Naive thymus-derived CD4-positive, alpha-beta T cell (primary cell): ENCODE data around the gene ALG12. TPM values are rescaled to one million over a fixed set of nuclear protein-coding genes. Genes with fewer than 3 reads are reported as not detected.

Experiments used
- ATAC-seq: fragments of 150-1000 bp; cut with Tn5 transposase; 2 replicates; pipeline ENCODE4 v1.10.0; 2021; ENCODE audit warnings: mild to moderate bottlenecking, moderate library complexity
- CTCF ChIA-PET: fragments of 350-600 bp; sonication (Branson Sonifier 250); formaldehyde crosslinking; loops from one replicate; lab custom pipeline; 2021; ENCODE audit warnings: antibody characterized with exemption; lab: Charles Lee
- POLR2A ChIA-PET: fragments of 350-600 bp; sonication (Branson Sonifier 250); formaldehyde crosslinking; loops from one replicate; lab custom pipeline; 2021; ENCODE audit warnings: antibody characterized with exemption, inconsistent platforms; lab: Charles Lee
- DNase-seq, 9 donors: peaks; one replicate each; pipeline versions ENCODE4 v3.0.0 to v3.0.0-alpha.2; 2020 to 2022; ENCODE audit warnings: mixed read lengths in 1 of 9
- H3K27ac ChIP-seq: one replicate; pipeline ENCODE4 v1.7.0; 2013; ENCODE audit warnings: mild to moderate bottlenecking, low read depth, low read length, moderate library complexity
- H3K27me3 ChIP-seq, 2 donors: one replicate each; pipeline ENCODE4 v1.7.0; 2013; ENCODE audit warnings: low read length in 2 of 2, mild to moderate bottlenecking in 2 of 2, moderate library complexity in 2 of 2; ENCODE audit not compliant: control insufficient read depth in 2 of 2, insufficient read depth in 2 of 2
- H3K36me3 ChIP-seq, 3 experiments: 1 replicate in 2 of 3; 2 replicates in 1 of 3; pipeline ENCODE4 v1.7.0; 2013; ENCODE audit warnings: low read length in 3 of 3, mild to moderate bottlenecking in 3 of 3, moderate library complexity in 1 of 3; ENCODE audit not compliant: insufficient read depth in 3 of 3, control insufficient read depth in 2 of 3
- H3K4me1 ChIP-seq, 2 donors: one replicate each; pipeline ENCODE4 v1.7.0; 2013; ENCODE audit warnings: low read length in 2 of 2, mild to moderate bottlenecking in 2 of 2, moderate library complexity in 1 of 2; ENCODE audit not compliant: control insufficient read depth in 2 of 2, insufficient read depth in 2 of 2
- H3K4me3 ChIP-seq: 2 replicates; pipeline ENCODE4 v1.7.0; 2013; ENCODE audit warnings: mild to moderate bottlenecking, low read length
- H3K9me3 ChIP-seq, 3 experiments: 1 replicate in 2 of 3; 2 replicates in 1 of 3; pipeline ENCODE4 v1.7.0; 2013; ENCODE audit warnings: low read length in 3 of 3; ENCODE audit not compliant: control insufficient read depth in 2 of 3
- H3K27ac Mint-ChIP-seq, 9 donors: one replicate each; pipeline ENCODE4 v1.8.0; 2020 to 2022; ENCODE audit warnings: mixed read lengths in 9 of 9, mild to moderate bottlenecking in 8 of 9, moderate library complexity in 5 of 9, inconsistent platforms in 2 of 9
- H3K27me3 Mint-ChIP-seq, 5 donors: one replicate each; pipeline ENCODE4 v1.8.0; 2021 to 2022; ENCODE audit warnings: mixed read lengths in 5 of 5, mild to moderate bottlenecking in 1 of 5
- H3K36me3 Mint-ChIP-seq, 5 donors: one replicate each; pipeline ENCODE4 v1.8.0; 2020 to 2022; ENCODE audit warnings: mixed read lengths in 5 of 5, mild to moderate bottlenecking in 3 of 5, inconsistent platforms in 1 of 5
- H3K4me1 Mint-ChIP-seq, 7 donors: one replicate each; pipeline ENCODE4 v1.8.0; 2020 to 2022; ENCODE audit warnings: mixed read lengths in 7 of 7, mild to moderate bottlenecking in 3 of 7, inconsistent platforms in 1 of 7
- H3K4me3 Mint-ChIP-seq, 10 donors: one replicate each; pipeline ENCODE4 v1.8.0; 2020 to 2022; ENCODE audit warnings: mild to moderate bottlenecking in 10 of 10, mixed read lengths in 10 of 10, moderate library complexity in 6 of 10, inconsistent platforms in 2 of 10
- H3K9me3 Mint-ChIP-seq, 11 donors: one replicate each; pipeline ENCODE4 v1.8.0; 2020 to 2022; ENCODE audit warnings: mixed read lengths in 11 of 11, mild to moderate bottlenecking in 4 of 11, inconsistent platforms in 1 of 11, moderate library complexity in 1 of 11
- intact Hi-C, 2 donors: fragments of 100-400 bp; cut with micrococcal nuclease; formaldehyde crosslinking; loops; one replicate each; pipeline ENCODE4 v1.15.1; 2023
- polyA plus RNA-seq, 2 donors: library from polyadenylated mRNA; unstranded; fragments of 300-500 nt; fragmentation: Illumina TruSeq; gene quantifications; one replicate each; pipeline ENCODE4 v1.2.3, GENCODE V29; 2021
- total RNA-seq, 6 experiments: library from RNA in 5 of 6; stranded (reverse) in 5 of 6; gene quantifications; 1 replicate in 5 of 6; 2 replicates in 1 of 6; pipeline ENCODE4 v1.2.3 and lab custom pipeline; 2021 to 2026

ALG12 gene
- total and polyA plus RNA-seq, 7 experiments from 2014 or later = 10.4 to 22.4 (median 19.5) TPM

- Mint-ChIP-seq H3K27me3 (no peaks in the 10 kb centered on the region), H3K9me3 (peaks cover 0 to 9% (median 0%) of the 10 kb centered on the region in 11 donors), H3K4me1 (peaks cover 0 to 16% (median 10%) of the 10 kb centered on the region in 7 donors), H3K27ac (peak overlapping the region in 7 of 9 donors; percentile 43 to 78 (median 62)), H3K36me3 (peaks cover 0 to 3% (median 0%) of the 10 kb centered on the region in 5 donors), H3K4me3 (no peak overlapping the region)
- ChIA-PET CTCF (no interaction called here), POLR2A (interaction anchor here (1.1 to 3.7 kb wide), 3 partner anchors 18 to 29 kb away, joined by 3 to 48 read pairs (median 3); partner anchors contain the start of gene PIM3)
- DNase-seq = no peak
- Histone ChIP-seq H3K36me3 (no peaks in the 10 kb centered on the region), H3K27me3 (no peaks in the 10 kb centered on the region), H3K4me1 (peaks cover 10 to 12% of the 10 kb centered on the region in 2 donors), H3K4me3 (no peak overlapping the region), H3K9me3 (no peaks in the 10 kb centered on the region), H3K27ac (no peak overlapping the region)
- intact Hi-C loops = no loop called here
- ATAC-seq = no peak
Measured at GRCh38 chr22:49938565-49939136, 20.4 kb upstream of the ALG12 start.

- H3K36me3 ChIP-seq = no peaks in the 10 kb centered on the region
- Mint-ChIP-seq H3K27me3 (no peaks in the 10 kb centered on the region), H3K4me3 (peak overlapping the region in 3 of 10 donors; percentile 36 to 75 (median 48)), H3K9me3 (peaks cover 0 to 9% (median 0%) of the 10 kb centered on the region in 11 donors), H3K36me3 (peaks cover 0 to 5% (median 0%) of the 10 kb centered on the region in 5 donors), H3K27ac (peak overlapping the region in 8 of 9 donors; percentile 16 to 88 (median 79)), H3K4me1 (peaks cover 6 to 22% (median 15%) of the 10 kb centered on the region in 7 donors)
- CTCF ChIA-PET = interaction anchor here (1.0 kb wide), 1 partner anchor 10 kb away, joined by 3 read pairs; no protein-coding TSS in a partner anchor
- H3K27ac ChIP-seq = peak overlapping the region; percentile 99
- POLR2A ChIA-PET = interaction anchor here (1.1 to 3.7 kb wide), 4 partner anchors 15 to 55 kb away, joined by 3 to 48 read pairs (median 4); partner anchors contain the start of gene PIM3
- no peaks in the 10 kb centered on the region for H3K27me3 ChIP-seq
- H3K9me3 ChIP-seq = no peaks in the 10 kb centered on the region
- ATAC-seq = no peak
- DNase-seq = no peak
- intact Hi-C loops = loop anchor here in 1 of 2 donors (2.0 kb wide), 2 partner anchors 19 to 33 kb away; partner anchors contain the start of genes ALG12 and CRELD2
- peaks cover 10 to 12% of the 10 kb centered on the region in 2 donors for H3K4me1 ChIP-seq
- H3K4me3 ChIP-seq = no peak overlapping the region
Measured at GRCh38 chr22:49937758-49938564, 19.7 kb upstream of the ALG12 start.

GRCh38 chr22:49936973-49937757, 18.9 kb upstream of the ALG12 start:
- H3K9me3 Mint-ChIP-seq = peaks cover 0 to 9% (median 0%) of the 10 kb centered on the region in 11 donors
- peaks cover 10 to 12% of the 10 kb centered on the region in 2 donors for H3K4me1 ChIP-seq
- intact Hi-C loops = loop anchor here (1.0 to 2.0 kb wide), 6 partner anchors 8 to 84 kb away; partner anchors contain the start of genes ALG12 (in 2 of the 2), CRELD2 (in 2 of the 2), PIM3 (in 2 of the 2) and ZBED4 (in 1 of the 2)

GRCh38 chr22:49936018-49936972, 18.1 kb upstream of the ALG12 start:
- CTCF ChIA-PET = interaction anchor here (1.2 to 1.4 kb wide), 3 partner anchors 20 to 169 kb away, joined by 3 read pairs; no protein-coding TSS in a partner anchor
- ATAC-seq (peak; percentile 84), DNase-seq (peak; percentile 85 to 98 (median 91))
- POLR2A ChIA-PET = interaction anchor here (0.6 to 3.7 kb wide), 14 partner anchors 9 to 685 kb away, joined by 3 to 48 read pairs (median 4); partner anchors contain the start of gene PIM3
- Mint-ChIP-seq H3K4me3 (peak overlapping the region; percentile 56 to 76 (median 73)), H3K36me3 (peaks cover 0 to 5% (median 0%) of the 10 kb centered on the region in 5 donors), H3K27me3 (no peaks in the 10 kb centered on the region), H3K4me1 (peaks cover 6 to 31% (median 23%) of the 10 kb centered on the region in 7 donors), H3K27ac (peak overlapping the region; percentile 78 to 94 (median 91)), H3K9me3 (peaks cover 0 to 9% (median 0%) of the 10 kb centered on the region in 11 donors)
- Histone ChIP-seq H3K36me3 (no peaks in the 10 kb centered on the region), H3K9me3 (no peaks in the 10 kb centered on the region), H3K4me3 (peak overlapping the region; percentile 41), H3K4me1 (peaks cover 12 to 18% of the 10 kb centered on the region in 2 donors), H3K27me3 (no peaks in the 10 kb centered on the region), H3K27ac (peak overlapping the region; percentile 99)
- intact Hi-C loops = loop anchor here (1.0 to 2.0 kb wide), 6 partner anchors 9 to 83 kb away; partner anchors contain the start of genes ALG12 (in 2 of the 2), CRELD2 (in 2 of the 2), PIM3 (in 2 of the 2) and ZBED4 (in 1 of the 2)

More at GRCh38 chr22:49936973-49937757, 18.9 kb upstream of the ALG12 start:
- CTCF ChIA-PET = interaction anchor here (1.0 to 1.4 kb wide), 4 partner anchors 9 to 170 kb away, joined by 3 read pairs; no protein-coding TSS in a partner anchor
- no peak overlapping the region for H3K4me3 ChIP-seq
- Mint-ChIP-seq H3K4me1 (peaks cover 7 to 25% (median 17%) of the 10 kb centered on the region in 7 donors), H3K27me3 (no peaks in the 10 kb centered on the region), H3K4me3 (peak overlapping the region; percentile 48 to 76 (median 73)), H3K36me3 (peaks cover 0 to 5% (median 0%) of the 10 kb centered on the region in 5 donors), H3K27ac (peak overlapping the region; percentile 78 to 94 (median 91))
- no peak for DNase-seq
- H3K9me3 ChIP-seq = no peaks in the 10 kb centered on the region
- H3K27ac ChIP-seq = peak overlapping the region; percentile 99
- no peaks in the 10 kb centered on the region for H3K27me3 ChIP-seq
- no peak for ATAC-seq
- no peaks in the 10 kb centered on the region for H3K36me3 ChIP-seq
- POLR2A ChIA-PET = interaction anchor here (0.7 to 3.7 kb wide), 10 partner anchors 9 to 684 kb away, joined by 3 to 48 read pairs (median 4); partner anchors contain the start of gene PIM3

- no peaks in the 10 kb centered on the region for H3K36me3 ChIP-seq
- peaks cover 12 to 25% of the 10 kb centered on the region in 2 donors for H3K4me1 ChIP-seq
- POLR2A ChIA-PET = interaction anchor here (0.6 to 3.7 kb wide), 8 partner anchors 10 to 686 kb away, joined by 3 to 48 read pairs (median 4); partner anchors contain the start of gene PIM3
- CTCF ChIA-PET = interaction anchor here (1.2 to 1.4 kb wide), 3 partner anchors 21 to 168 kb away, joined by 3 read pairs; no protein-coding TSS in a partner anchor
- H3K4me3 ChIP-seq = no peak overlapping the region
- H3K27ac ChIP-seq = peak overlapping the region; percentile 99
- no peaks in the 10 kb centered on the region for H3K9me3 ChIP-seq
- H3K9me3 Mint-ChIP-seq = peaks cover 0 to 3% (median 0%) of the 10 kb centered on the region in 11 donors
- no peaks in the 10 kb centered on the region for H3K27me3 Mint-ChIP-seq
- no peaks in the 10 kb centered on the region for H3K27me3 ChIP-seq
- intact Hi-C loops = loop anchor here in 1 of 2 donors (2.0 kb wide), 1 partner anchor 35 kb away; no protein-coding TSS in a partner anchor
- H3K4me1 Mint-ChIP-seq = peaks cover 8 to 35% (median 27%) of the 10 kb centered on the region in 7 donors
- H3K27ac Mint-ChIP-seq = peak overlapping the region in 6 of 9 donors; percentile 53 to 93 (median 86)
- peaks cover 0 to 2% (median 0%) of the 10 kb centered on the region in 5 donors for H3K36me3 Mint-ChIP-seq
- DNase-seq (no peak), ATAC-seq (no peak)
- peak overlapping the region in 9 of 10 donors; percentile 26 to 76 (median 68) for H3K4me3 Mint-ChIP-seq
Measured at GRCh38 chr22:49935561-49935960, 17.3 kb upstream of the ALG12 start.
